Ascending aorta (tissue), 2 donors: ENCODE results near the gene NMNAT3. TPM values are rescaled to one million over a fixed set of nuclear protein-coding genes. Genes with fewer than 3 reads are reported as not detected.

Experiments used
- DNase-seq, 2 donors: peaks; one replicate each; pipeline ENCODE4 v3.0.0-alpha.2; 2019; ENCODE audit warnings: low spot score in 2 of 2
- H3K27ac ChIP-seq, 2 donors: fragments of 200-600 bp; sonication (generic); one replicate each; pipeline ENCODE4 v1.5.1; 2016 to 2017; ENCODE audit warnings: mild to moderate bottlenecking in 1 of 2
- H3K27me3 ChIP-seq: fragments of 200-600 bp; sonication (generic); one replicate; pipeline ENCODE4 v1.5.1; 2017
- H3K36me3 ChIP-seq, 2 donors: fragments of 200-600 bp; sonication (generic); one replicate each; pipeline ENCODE4 v1.5.1; 2016
- H3K4me1 ChIP-seq, 2 donors: fragments of 200-600 bp; sonication (generic); one replicate each; pipeline ENCODE4 v1.5.1; 2016 to 2017; ENCODE audit warnings: mild to moderate bottlenecking in 1 of 2
- H3K4me3 ChIP-seq, 2 donors: fragments of 200-600 bp; sonication (generic); one replicate each; pipeline ENCODE4 v1.5.1; 2016 to 2017; ENCODE audit warnings: mild to moderate bottlenecking in 1 of 2
- H3K9me3 ChIP-seq, 2 donors: fragments of 200-600 bp; sonication (generic); one replicate each; pipeline ENCODE4 v1.5.1; 2016
- CTCF ChIP-seq, 3 experiments: fragments of 200-600 bp in 2 of 3; fragments of 450-650 bp in 1 of 3; sonication (generic) in 2 of 3; IDR thresholded peaks; one replicate each; pipeline ENCODE4 v1.5.1; 2016 to 2019; ENCODE audit warnings: antibody characterized with exemption in 3 of 3, mild to moderate bottlenecking in 1 of 3, moderate library complexity in 1 of 3
- intact Hi-C: fragments of 100-400 bp; cut with DNase I; formaldehyde crosslinking; loops from one replicate; pipeline ENCODE4 v1.15.1; 2023
- total RNA-seq: library from RNA; depleted of rRNA; stranded (reverse); fragments of >200 nt; gene quantifications from one replicate; pipeline ENCODE4 v1.1.0, GENCODE V29; 2016

The NMNAT3 gene
- total RNA-seq, 1 donor from 2014 or later, result 1.2 TPM

GRCh38 chr3:139552632-139553365, 125.0 kb downstream of the NMNAT3 start:
- H3K4me1 ChIP-seq, result no peaks in the 10 kb centered on the region
- H3K36me3 ChIP-seq, result no peaks in the 10 kb centered on the region
- TF ChIP-seq CTCF (IDR thresholded peaks at IDR 0.05), result no peak
- intact Hi-C loops, result no loop called here
- DNase-seq, result no peak
- no peaks in the 10 kb centered on the region for H3K27me3 ChIP-seq
- H3K27ac ChIP-seq, result no peak overlapping the region
- H3K4me3 ChIP-seq, result no peak overlapping the region
- H3K9me3 ChIP-seq, result no peaks in the 10 kb centered on the region

GRCh38 chr3:139548801-139549200, 129.0 kb downstream of the NMNAT3 start:
- Histone ChIP-seq H3K27ac (no peak overlapping the region), H3K36me3 (no peaks in the 10 kb centered on the region), H3K27me3 (no peaks in the 10 kb centered on the region), H3K4me3 (no peak overlapping the region), H3K4me1 (no peaks in the 10 kb centered on the region), H3K9me3 (no peaks in the 10 kb centered on the region)
- no peak for DNase-seq
- intact Hi-C loops, result no loop called here
- TF ChIP-seq CTCF (IDR thresholded peaks at IDR 0.05), result no peak

GRCh38 chr3:139547666-139548065, 130.1 kb downstream of the NMNAT3 start:
- H3K27ac ChIP-seq, result no peak overlapping the region
- H3K9me3 ChIP-seq, result no peaks in the 10 kb centered on the region
- no peak for DNase-seq
- intact Hi-C loops, result no loop called here
- H3K36me3 ChIP-seq, result no peaks in the 10 kb centered on the region
- no peak for TF ChIP-seq CTCF (IDR thresholded peaks at IDR 0.05)
- H3K27me3 ChIP-seq, result no peaks in the 10 kb centered on the region
- no peak overlapping the region for H3K4me3 ChIP-seq
- H3K4me1 ChIP-seq, result no peaks in the 10 kb centered on the region

- no peak for DNase-seq
- intact Hi-C loops, result no loop called here
- Histone ChIP-seq H3K27me3 (no peaks in the 10 kb centered on the region), H3K9me3 (no peaks in the 10 kb centered on the region), H3K36me3 (no peaks in the 10 kb centered on the region), H3K4me3 (no peak overlapping the region), H3K4me1 (no peaks in the 10 kb centered on the region), H3K27ac (no peak overlapping the region)
- no peak for TF ChIP-seq CTCF (IDR thresholded peaks at IDR 0.05)
These were observed 131.0 kb downstream of the NMNAT3 start for GRCh38 chr3:139546772-139547171.

GRCh38 chr3:139541532-139542288, 136.1 kb downstream of the NMNAT3 start:
- H3K4me1 ChIP-seq, result peaks cover under 1 to 14% of the 10 kb centered on the region in 2 donors
- no peak overlapping the region for H3K4me3 ChIP-seq
- no peaks in the 10 kb centered on the region for H3K27me3 ChIP-seq
- H3K27ac ChIP-seq, result no peak overlapping the region
- no peaks in the 10 kb centered on the region for H3K9me3 ChIP-seq
- intact Hi-C loops, result no loop called here
- H3K36me3 ChIP-seq, result no peaks in the 10 kb centered on the region
- no peak for TF ChIP-seq CTCF (IDR thresholded peaks at IDR 0.05)
- DNase-seq, result no peak
